Stomach (tissue), 19 donors: ENCODE measurements around the gene BPIFB3. TPM values are rescaled to one million over a fixed set of nuclear protein-coding genes. Genes with fewer than 3 reads are reported as not detected.
A peak's percentile ranks its signal among the peaks of the same experiment; 100 is the strongest.

Experiments
- DNase-seq, 2 donors: peaks; one replicate each; pipeline versions ENCODE4 v3.0.0 to v3.0.0-alpha.2; 2013 to 2019
- H3K27ac ChIP-seq, 5 donors: fragments of 200-600 bp in 4 of 5; sonication (generic) in 4 of 5; one replicate each; pipeline ENCODE4 v1.5.1; 2013 to 2019; ENCODE audit warnings: mild to moderate bottlenecking in 1 of 5, moderate library complexity in 1 of 5
- H3K27me3 ChIP-seq, 3 donors: fragments of 200-600 bp; sonication (generic); one replicate each; pipeline ENCODE4 v1.5.1; 2017 to 2019; ENCODE audit warnings: mixed run types in 1 of 3
- H3K36me3 ChIP-seq, 4 donors: fragments of 200-600 bp; sonication (generic); 1 replicate in 3 of 4; 2 replicates in 1 of 4; pipeline ENCODE4 v1.5.1; 2016 to 2019
- H3K4me1 ChIP-seq, 4 donors: fragments of 200-600 bp; sonication (generic); one replicate each; pipeline ENCODE4 v1.5.1; 2016 to 2019
- H3K4me3 ChIP-seq, 4 donors: fragments of 200-600 bp; sonication (generic) in 3 of 4; one replicate each; pipeline ENCODE4 v1.5.1; 2016 to 2019; ENCODE audit warnings: mild to moderate bottlenecking in 1 of 4
- H3K9me3 ChIP-seq, 4 donors: fragments of 200-600 bp; sonication (generic); one replicate each; pipeline ENCODE4 v1.5.1; 2016 to 2019
- EP300 ChIP-seq: sonication (generic); formaldehyde crosslinking; IDR thresholded peaks from one replicate; pipeline ENCODE4 v1.6.1; 2017; ENCODE audit warnings: antibody characterized with exemption
- POLR2A ChIP-seq, 4 donors: fragments of 450-650 bp; IDR thresholded peaks; one replicate each; pipeline ENCODE4 v1.6.1; 2016; ENCODE audit warnings: antibody characterized with exemption in 4 of 4, control low read depth in 2 of 4, mild to moderate bottlenecking in 1 of 4, moderate library complexity in 1 of 4
- POLR2AphosphoS5 ChIP-seq, 3 donors: sonication (generic); formaldehyde crosslinking; IDR thresholded peaks; one replicate each; pipeline ENCODE4 v1.6.1; 2016; ENCODE audit warnings: antibody characterized with exemption in 3 of 3
- WGBS, 5 donors: extraction: QIAGEN DNeasy Blood & Tissue Kit in 3 of 5; methylation state at CpG; one replicate each; pipeline versions ENCODE4 v1.1.5 to v1.1.7; 2013 to 2018; 5-methylcytosine and 5-hydroxymethylcytosine counted together
- intact Hi-C: fragments of 100-400 bp; cut with DNase I; formaldehyde crosslinking; loops from one replicate; pipeline ENCODE4 v1.15.1; 2023; ENCODE audit warnings: low total_unique reads
- long read RNA-seq, 10 donors: transcript quantifications; one replicate each; lab custom pipeline, GENCODE V29; 2026
- polyA plus RNA-seq, 3 donors: library from polyadenylated mRNA; stranded (reverse); fragments of 200-250 nt; gene quantifications; one replicate each; pipeline ENCODE4 v1.2.3, GENCODE V29; 2013
- total RNA-seq, 5 donors: library from RNA; depleted of rRNA; stranded (reverse); fragments of >200 nt; gene quantifications; one replicate each; pipeline versions ENCODE4 v1.1.0 to v1.2.3, GENCODE V29; 2014 to 2016
- TF ChIP-seq, protein P1 (sequence below), 7 experiments: fragments of 450-650 bp in 4 of 7; fragments of 200-600 bp in 3 of 7; sonication (generic) in 3 of 7; IDR thresholded peaks; one replicate each; pipeline ENCODE4 v1.5.1; 2016 to 2019; ENCODE audit warnings: antibody characterized with exemption in 7 of 7, control low read depth in 2 of 7, mild to moderate bottlenecking in 1 of 7
- donor health status: healthy with polysubstance abuse.
- donor health status: Bipolar disorder and iron deficiency.
- donor health status: healthy.

Gene BPIFB3, protein sequence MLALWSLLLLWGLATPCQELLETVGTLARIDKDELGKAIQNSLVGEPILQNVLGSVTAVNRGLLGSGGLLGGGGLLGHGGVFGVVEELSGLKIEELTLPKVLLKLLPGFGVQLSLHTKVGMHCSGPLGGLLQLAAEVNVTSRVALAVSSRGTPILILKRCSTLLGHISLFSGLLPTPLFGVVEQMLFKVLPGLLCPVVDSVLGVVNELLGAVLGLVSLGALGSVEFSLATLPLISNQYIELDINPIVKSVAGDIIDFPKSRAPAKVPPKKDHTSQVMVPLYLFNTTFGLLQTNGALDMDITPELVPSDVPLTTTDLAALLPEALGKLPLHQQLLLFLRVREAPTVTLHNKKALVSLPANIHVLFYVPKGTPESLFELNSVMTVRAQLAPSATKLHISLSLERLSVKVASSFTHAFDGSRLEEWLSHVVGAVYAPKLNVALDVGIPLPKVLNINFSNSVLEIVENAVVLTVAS
- not detected for total RNA-seq
- polyA plus RNA-seq = not detected
- long read RNA-seq, donor 1 = 0 reads
- long read RNA-seq, donor 2 = 0 reads
- long read RNA-seq, donor 3 = 0 reads
- long read RNA-seq, donor 4 = 0 reads
- long read RNA-seq, donor 5 = 0 reads
- long read RNA-seq, donor 6 = 0 reads
- long read RNA-seq, donor 7 = 0 reads
- long read RNA-seq, donor 8 = 0 reads
- long read RNA-seq, donor 9 = 0 reads
- long read RNA-seq, donor 10 = 0 reads

DNA sequence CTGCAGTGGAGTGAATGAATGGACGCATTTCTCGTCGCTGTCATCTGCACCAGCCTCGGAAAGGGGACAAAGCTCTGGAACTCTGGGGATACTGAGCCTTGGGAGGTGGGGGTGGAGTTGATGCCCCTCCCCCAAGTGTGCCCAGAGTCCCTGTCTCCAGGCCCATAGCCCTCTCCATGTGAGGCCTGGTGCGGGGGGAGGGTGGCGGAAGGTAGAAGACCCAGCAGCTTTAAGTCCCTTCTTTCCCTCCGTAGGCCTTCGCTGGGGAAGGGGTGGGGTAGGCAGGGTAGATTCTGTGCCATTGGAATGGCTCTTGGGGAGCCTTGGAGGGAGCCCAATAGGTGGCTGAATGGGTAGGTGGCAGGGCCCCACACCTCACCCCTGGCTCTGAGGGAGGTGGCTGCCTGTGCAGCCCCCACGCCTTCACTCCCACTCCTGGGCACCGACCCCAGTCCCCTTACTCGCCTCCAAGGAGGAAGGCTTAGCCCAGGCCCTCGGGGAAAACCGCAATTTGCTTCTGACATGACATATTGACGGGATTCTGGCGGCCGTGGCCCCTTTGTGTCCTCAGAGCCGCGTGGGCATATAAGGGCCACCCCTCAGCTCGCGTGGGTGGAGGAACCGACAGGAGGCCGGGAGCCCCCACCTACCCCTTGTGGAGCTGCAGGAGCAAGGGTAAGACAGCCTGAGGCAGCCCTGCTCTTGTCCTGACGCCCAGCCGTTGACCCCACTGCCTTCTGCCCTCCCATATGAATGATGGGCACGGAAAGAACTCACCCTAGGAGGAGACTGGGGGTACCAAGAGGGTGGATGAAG is at the start of gene BPIFB3:
TSS of gene BPIFB3 (plus strand) at position 613 of the 816 bp plus-strand sequence. CDS start 1,533 bp downstream, outside the sequence.
- intact Hi-C loops = no loop called here
- no peak for TF ChIP-seq EP300
- no peak for TF ChIP-seq POLR2AphosphoS5 (IDR thresholded peaks at IDR 0.05)
- TF ChIP-seq, protein P1, sequence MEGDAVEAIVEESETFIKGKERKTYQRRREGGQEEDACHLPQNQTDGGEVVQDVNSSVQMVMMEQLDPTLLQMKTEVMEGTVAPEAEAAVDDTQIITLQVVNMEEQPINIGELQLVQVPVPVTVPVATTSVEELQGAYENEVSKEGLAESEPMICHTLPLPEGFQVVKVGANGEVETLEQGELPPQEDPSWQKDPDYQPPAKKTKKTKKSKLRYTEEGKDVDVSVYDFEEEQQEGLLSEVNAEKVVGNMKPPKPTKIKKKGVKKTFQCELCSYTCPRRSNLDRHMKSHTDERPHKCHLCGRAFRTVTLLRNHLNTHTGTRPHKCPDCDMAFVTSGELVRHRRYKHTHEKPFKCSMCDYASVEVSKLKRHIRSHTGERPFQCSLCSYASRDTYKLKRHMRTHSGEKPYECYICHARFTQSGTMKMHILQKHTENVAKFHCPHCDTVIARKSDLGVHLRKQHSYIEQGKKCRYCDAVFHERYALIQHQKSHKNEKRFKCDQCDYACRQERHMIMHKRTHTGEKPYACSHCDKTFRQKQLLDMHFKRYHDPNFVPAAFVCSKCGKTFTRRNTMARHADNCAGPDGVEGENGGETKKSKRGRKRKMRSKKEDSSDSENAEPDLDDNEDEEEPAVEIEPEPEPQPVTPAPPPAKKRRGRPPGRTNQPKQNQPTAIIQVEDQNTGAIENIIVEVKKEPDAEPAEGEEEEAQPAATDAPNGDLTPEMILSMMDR (IDR thresholded peaks at IDR 0.05) = no peak
- no peak for TF ChIP-seq POLR2A (IDR thresholded peaks at IDR 0.05)
- WGBS, 5 donors = 72 to 84% (median 77%) methylated on average over 11 to 25 of the region's 25 CpGs

GRCh38 chr20:33004141-33004751 is 49.5 kb upstream of the BPIFB3 start, which contains the start of gene SUN5:
Gene SUN5 (minus strand): TSS chr20:33004433. CDS start chr20:33004340, 93 bp downstream.
- WGBS, 5 donors = 70 to 82% (median 76%) methylated on average over 6 of the region's 6 CpGs
- H3K9me3 ChIP-seq = peaks cover 0 to 7% (median 0%) of the 10 kb centered on the region in 4 donors
- TF ChIP-seq EP300 (no peak), POLR2A (IDR thresholded peaks at IDR 0.05) (no peak), POLR2AphosphoS5 (IDR thresholded peaks at IDR 0.05) (no peak)
- TF ChIP-seq, protein P1 (IDR thresholded peaks at IDR 0.05) = no peak
- H3K27ac ChIP-seq = no peak within 1 kb of the TSS
- H3K27me3 ChIP-seq = no peaks in the 10 kb centered on the region
- no peaks in the 10 kb centered on the region for H3K4me1 ChIP-seq
- H3K36me3 ChIP-seq = no peaks in the 10 kb centered on the region
- H3K4me3 ChIP-seq = no peak within 1 kb of the TSS
- no peak for DNase-seq
- intact Hi-C loops = no loop called here

More for the DNA sequence above, at the start of gene BPIFB3:
- Histone ChIP-seq H3K4me3 (no peak within 1 kb of the TSS), H3K27me3 (peaks cover 0 to 18% (median 0%) of the 10 kb centered on the region in 3 donors), H3K27ac (no peak within 1 kb of the TSS), H3K36me3 (no peaks in the 10 kb centered on the region), H3K4me1 (no peaks in the 10 kb centered on the region), H3K9me3 (no peaks in the 10 kb centered on the region)
- no peak for DNase-seq

- WGBS, 5 donors = 40 to 64% (median 57%) methylated on average over 4 of the region's 4 CpGs
- H3K4me3 ChIP-seq = no peak overlapping the region
- no peaks in the 10 kb centered on the region for H3K36me3 ChIP-seq
- H3K9me3 ChIP-seq = peaks cover 0 to 7% (median 0%) of the 10 kb centered on the region in 4 donors
- H3K27ac ChIP-seq = no peak overlapping the region
- intact Hi-C loops = no loop called here
- peaks cover 0 to 4% (median 0%) of the 10 kb centered on the region in 4 donors for H3K4me1 ChIP-seq
- H3K27me3 ChIP-seq = no peaks in the 10 kb centered on the region
- peak in 1 of 2 donors; percentile 17 for DNase-seq
- TF ChIP-seq, protein P1 (IDR thresholded peaks at IDR 0.05) = peak in 2 of 7 experiments; percentile 22 to 37
- TF ChIP-seq POLR2AphosphoS5 (IDR thresholded peaks at IDR 0.05) = no peak
Measured at GRCh38 chr20:33005132-33005566, 48.6 kb upstream of the BPIFB3 start.
